Stimulated activated CD4-positive, alpha-beta T cell treated with anti-CD3 and anti-CD28 coated beads, Interleukin-2, amount 100 ng/mL, for 4 hours (primary cell): Measurements from ENCODE around the gene SMARCD1.
A peak's percentile ranks its signal among the peaks of the same experiment; 100 is the strongest.

Experiments used
- DNase-seq: peaks from one replicate; pipeline ENCODE4 v3.0.0-alpha.2; 2020; ENCODE audit warnings: low read depth

The SMARCD1 gene

GRCh38 chr12:50057000-50057841 is 27.9 kb upstream of the SMARCD1 start, which contains the start of gene ASIC1:
Gene ASIC1, plus strand, starts transcription at chr12:50057596. Its CDS starts 1,171 bp downstream, at chr12:50058767.
- DNase-seq = peak; percentile 32

DNA sequence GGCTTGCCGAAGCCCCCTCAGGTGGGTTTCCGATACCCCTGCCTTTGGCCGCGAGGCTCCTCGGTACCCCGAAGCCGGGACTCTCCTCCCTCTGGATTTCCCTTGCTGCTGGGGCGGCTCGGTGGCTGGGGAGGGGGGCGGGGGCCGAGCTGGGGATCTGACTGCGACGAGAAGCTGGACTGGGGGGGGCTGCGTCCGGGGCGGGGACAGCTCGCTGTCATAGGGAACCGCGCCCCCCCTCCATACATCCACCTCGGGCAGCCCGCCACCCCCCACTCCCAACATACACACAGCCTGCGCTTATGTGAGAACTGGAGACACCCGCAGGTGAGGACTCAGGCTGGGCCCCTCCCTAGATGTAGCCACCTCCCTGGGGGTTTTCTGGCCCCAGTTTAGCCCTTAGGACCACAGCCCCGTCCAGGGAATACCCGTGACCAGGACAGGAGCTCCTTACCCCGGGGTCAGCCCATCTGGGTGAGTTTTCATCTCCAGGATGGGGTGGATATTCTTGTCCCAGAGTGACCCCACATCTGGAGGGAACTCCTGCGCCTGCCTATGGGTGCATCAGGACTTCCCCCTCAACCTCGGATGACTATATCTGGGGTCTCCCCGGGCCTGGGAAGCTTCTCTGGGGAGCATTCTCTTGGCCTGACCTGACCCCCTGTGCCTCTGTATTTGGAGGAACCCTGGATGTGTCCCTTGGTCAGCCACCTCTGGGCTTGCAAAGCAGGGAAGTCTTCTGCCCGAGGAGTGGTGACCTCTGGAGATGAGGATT is 27.1 kb upstream of the SMARCD1 start:
- DNase-seq = no peak

DNA sequence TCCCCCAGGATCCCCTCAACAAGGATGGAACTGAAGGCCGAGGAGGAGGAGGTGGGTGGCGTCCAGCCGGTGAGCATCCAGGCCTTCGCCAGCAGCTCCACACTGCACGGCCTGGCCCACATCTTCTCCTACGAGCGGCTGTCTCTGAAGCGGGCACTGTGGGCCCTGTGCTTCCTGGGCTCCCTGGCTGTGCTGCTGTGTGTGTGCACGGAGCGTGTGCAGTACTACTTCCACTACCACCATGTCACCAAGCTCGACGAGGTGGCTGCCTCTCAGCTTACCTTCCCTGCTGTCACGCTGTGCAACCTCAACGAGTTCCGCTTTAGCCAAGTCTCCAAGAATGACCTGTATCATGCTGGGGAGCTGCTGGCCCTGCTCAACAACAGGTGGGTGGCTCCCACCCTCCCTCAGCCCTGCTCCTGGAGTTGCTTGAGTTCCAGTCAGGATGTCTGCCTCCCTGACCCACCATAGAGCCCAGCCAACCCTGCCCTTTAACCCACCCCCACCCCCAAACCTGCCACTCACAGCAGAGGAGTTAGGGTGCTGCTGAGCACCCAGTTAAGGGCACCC is 26.3 kb upstream of the SMARCD1 start:
- no peak for DNase-seq

- DNase-seq = peak; percentile 57
Observed at GRCh38 chr12:50059440-50060119, 25.6 kb upstream of the SMARCD1 start.

DNA sequence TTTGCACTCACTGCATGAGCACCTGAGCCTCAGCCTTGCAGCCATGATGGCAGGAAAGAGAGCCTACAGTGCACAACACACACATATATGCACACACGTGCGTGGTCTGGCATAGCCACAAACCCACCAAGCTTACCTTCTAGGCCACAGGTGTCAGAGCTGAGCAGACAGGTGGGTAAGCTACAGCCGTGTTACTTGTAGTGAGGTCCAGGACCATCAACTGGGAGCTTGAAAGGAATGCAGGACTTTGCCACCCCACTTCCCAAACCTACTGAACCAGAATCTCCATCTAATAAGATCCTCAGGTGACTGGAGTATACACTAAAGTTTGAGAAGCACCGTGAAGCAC is 25.0 kb upstream of the SMARCD1 start:
- DNase-seq = no peak

DNA sequence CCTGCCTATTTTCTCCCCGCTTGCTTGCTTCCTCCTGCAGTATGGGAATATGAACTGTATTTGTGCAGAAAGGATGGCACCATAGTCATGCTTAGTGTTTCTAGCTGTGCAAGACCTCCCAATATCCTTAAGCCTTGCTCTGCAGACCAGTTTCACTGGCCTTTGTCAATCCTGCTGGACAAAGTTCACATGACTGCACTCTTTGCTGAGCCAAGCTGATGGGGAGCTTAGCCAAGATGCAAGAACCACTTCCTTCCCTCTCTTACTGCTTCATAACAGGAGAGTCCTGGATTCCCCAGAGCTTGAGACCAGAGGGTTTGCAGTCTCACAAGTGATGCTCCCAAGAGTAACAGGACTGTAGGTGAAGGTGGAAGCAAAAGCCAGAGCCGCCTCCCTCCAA is 24.0 kb upstream of the SMARCD1 start:
- DNase-seq = no peak

DNA sequence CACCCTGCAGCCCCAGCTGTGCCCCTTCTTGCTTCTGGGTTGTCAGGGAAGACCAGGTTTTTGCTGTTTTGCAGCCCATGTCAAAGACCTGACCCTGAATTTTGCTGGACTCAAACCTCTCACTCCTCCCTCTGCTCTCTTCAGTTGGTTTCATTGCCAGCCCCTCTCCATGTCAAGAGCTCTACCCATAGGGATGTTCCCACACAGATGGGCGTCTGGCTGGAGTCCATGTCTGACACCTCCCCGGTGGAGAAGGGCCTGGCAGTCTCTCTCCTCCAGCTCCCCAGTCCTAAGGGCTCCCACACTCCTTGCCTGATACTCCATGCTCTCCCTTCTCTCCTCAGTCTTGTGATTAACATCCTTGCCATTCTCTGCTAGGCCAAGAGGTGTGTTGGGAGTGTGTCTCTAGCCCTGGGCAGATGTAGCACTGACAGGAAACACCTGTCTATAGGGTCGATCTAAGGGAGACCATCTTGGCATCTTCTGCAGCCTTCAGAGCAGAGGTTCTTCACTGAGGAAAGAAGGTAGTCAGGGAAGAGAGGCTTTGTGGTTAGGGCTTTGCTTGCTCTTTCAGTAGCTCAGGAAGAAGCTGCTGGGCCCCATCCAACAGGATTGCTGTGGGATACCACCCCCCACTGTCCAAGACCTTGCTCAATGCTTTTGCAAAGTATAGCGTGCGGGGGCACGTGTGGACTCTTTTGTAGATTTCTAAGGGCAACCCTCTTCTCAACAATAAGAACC is 23.0 kb upstream of the SMARCD1 start:
- DNase-seq = no peak

DNA sequence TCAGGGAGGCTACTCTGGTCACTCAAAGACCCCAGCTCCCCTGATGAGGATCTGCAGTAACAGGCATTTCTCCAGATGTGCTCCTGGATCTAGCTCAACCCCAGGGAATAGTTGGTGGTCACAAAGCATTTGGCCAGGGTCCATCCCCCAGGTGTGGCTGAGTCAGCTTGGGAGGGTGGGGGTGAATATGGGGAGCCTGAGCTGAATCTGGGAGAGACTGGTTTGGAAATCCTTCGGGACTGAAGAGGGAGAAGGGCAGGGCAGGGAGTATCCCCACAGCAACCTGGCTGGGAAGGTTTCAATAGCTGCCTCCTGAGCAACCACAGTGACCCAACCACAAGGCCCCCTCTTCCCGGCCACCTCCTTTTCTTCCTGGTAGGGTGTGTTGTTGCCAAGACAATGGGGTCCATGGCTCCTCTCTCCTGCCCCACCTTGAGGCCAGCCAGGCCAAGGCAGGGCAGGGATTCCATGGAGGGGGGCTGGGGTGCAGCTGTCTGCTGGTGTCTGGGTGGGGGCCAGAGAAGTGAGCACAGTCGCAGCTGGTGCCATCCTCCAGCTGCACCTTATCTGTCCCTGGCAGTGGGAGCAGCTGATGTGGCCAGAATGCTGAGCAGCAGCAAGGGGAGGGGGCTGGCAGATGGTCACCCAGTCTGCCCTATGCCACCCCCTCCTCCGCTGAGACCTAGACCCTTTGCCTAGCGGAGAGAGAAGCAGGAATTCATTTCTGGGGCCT is 22.2 kb upstream of the SMARCD1 start:
- no peak for DNase-seq

GRCh38 chr12:50065726-50066310 is 19.3 kb upstream of the SMARCD1 start:
- no peak for DNase-seq

GRCh38 chr12:50066402-50066801 is 18.7 kb upstream of the SMARCD1 start:
- DNase-seq = no peak

DNA sequence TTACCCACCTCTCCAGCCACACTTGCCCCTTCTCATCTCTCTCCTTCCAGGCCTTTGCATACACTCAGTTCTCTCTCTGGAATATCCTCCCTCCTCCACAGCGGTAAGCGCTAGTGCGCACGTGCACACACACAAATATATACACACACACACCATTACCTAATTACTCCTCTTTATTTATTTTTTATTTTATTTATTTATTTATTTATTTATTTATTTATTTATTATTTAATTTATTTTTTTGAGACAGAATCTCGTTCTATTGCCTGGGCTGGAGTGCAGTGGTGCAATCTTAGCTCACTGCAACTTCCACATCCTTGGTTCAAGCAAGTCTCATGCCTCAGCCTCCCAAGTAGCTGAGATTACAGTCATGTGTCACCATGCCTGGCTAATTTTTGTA is 16.1 kb upstream of the SMARCD1 start:
- DNase-seq = no peak

GRCh38 chr12:50069539-50069938 is 15.6 kb upstream of the SMARCD1 start:
- no peak for DNase-seq

DNA sequence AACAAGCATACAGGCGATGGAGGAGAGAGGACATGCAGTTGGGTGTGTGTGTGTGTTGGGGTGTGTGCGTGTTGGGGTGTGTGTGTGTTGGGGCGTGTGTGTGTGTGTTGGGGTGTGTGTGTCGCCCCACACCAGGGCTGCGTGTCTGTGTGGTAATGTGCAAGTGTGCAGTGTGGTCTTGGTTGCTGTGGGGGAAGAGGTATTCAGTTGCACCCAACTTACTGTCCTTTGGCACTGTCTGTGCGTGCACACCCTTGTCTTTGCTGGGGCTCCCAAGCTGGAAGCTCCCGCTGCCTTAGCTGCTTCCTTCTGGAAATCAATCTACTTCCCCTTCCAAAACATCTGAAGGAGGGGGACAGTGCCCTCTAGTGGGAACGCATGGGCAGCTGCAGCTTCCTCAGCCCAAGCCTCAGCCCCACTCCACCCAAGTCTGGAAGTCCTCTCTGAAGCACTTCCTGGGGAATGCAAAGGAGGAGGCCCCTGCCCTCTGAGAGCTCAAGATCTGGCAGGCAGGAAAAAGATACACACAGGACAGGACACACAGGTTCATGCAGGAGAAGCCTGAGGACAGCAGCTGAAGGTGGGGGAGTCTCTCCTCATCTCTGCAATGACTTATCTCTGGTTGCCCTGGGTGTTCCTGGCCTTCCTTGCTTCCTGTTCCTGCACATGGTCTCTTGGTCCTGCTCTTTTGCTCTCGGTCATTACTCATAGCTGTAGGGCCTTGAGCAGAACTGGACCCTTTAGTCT is 14.7 kb upstream of the SMARCD1 start:
- peak; percentile 43 for DNase-seq

DNA sequence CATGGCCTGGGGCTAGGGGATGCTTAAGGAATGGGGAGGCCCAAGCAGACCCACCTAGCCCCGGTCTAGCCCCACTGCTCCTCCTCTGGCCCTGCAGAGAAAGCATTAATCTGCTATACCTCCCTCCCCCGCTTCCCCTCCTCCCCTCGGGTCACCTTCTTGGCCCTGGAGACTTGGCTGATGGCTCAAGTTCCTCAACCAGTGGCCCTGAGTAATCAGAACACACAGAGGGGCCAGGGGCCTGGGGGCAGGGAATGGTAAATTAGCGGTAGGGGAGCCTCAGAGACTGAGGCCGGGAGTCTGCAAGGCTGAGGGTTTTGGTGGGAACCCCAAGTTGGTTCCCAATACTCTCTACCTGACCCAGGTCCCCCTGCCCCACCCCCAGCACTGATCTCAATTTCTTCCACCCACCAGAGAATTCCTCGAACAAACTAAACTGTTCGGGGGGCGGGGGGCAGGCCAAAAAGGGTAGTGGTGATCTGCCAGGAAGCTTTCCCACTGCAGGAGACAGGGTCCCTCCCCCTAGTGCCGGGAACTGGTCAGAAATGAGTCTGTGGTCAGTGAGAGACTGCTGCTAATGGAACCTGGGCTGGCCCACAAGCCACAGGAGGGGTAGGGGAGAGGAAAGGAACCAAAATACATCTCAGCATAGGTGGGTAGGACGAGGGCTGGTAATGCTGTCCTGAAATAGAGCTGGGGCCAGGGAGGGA is 12.8 kb upstream of the SMARCD1 start:
- no peak for DNase-seq

DNA sequence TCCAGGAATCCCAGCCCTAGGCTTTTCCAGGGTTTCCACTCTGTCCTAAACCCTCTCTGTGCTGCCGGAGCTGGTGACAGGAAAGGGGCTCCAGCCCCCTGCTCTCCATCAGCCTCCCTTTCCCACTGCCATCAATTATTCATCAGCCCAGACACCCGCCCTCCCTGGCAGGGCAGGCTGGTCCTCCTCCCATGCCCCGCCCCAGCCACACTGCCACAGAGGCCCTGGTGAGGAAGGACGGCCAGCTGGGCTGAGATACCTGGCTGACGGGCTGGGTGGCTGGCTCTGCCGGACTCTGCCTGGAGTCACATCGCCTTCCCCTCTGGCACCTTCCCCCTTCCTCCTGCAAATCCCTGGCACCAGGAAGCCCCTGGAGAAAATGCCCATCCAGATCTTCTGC is 11.9 kb upstream of the SMARCD1 start:
- no peak for DNase-seq

- no peak for DNase-seq
Observed at GRCh38 chr12:50073712-50074111, 11.4 kb upstream of the SMARCD1 start.

GRCh38 chr12:50074936-50075807 is 10.0 kb upstream of the SMARCD1 start:
- DNase-seq = peak; percentile 68

DNA sequence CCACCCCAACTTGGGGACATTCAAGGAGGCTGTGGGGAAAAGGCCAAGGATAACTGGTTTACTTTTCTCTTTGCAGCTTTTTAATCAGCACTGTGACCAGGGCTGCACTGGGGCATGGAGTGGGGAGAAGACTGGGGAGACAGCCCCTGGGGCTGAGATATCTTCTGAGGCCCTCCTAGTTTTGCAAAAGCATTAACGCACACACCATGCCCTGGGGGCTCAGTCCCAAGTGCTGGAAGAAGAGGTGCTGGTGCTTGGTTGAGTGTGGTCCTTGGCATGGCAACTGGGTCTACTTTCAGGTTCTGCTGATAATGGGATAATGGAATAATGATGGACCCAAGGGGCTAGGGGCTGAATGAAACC is 9.4 kb upstream of the SMARCD1 start:
- DNase-seq = no peak
